ENCODE measurements around the gene HLA-B. TPM values are rescaled to one million over a fixed set of nuclear protein-coding genes. Genes with fewer than 3 reads are reported as not detected.

HLA-B gene
- total RNA-seq, 1 donor: 475 TPM

GRCh38 chr6:31368461-31368860 is 11.5 kb upstream of the HLA-B start:
- TF ChIP-seq, protein P1, sequence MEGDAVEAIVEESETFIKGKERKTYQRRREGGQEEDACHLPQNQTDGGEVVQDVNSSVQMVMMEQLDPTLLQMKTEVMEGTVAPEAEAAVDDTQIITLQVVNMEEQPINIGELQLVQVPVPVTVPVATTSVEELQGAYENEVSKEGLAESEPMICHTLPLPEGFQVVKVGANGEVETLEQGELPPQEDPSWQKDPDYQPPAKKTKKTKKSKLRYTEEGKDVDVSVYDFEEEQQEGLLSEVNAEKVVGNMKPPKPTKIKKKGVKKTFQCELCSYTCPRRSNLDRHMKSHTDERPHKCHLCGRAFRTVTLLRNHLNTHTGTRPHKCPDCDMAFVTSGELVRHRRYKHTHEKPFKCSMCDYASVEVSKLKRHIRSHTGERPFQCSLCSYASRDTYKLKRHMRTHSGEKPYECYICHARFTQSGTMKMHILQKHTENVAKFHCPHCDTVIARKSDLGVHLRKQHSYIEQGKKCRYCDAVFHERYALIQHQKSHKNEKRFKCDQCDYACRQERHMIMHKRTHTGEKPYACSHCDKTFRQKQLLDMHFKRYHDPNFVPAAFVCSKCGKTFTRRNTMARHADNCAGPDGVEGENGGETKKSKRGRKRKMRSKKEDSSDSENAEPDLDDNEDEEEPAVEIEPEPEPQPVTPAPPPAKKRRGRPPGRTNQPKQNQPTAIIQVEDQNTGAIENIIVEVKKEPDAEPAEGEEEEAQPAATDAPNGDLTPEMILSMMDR (IDR thresholded peaks at IDR 0.05; ENCODE audit: insufficient read depth, low read depth, low read length): no peak
- DNase-seq (ENCODE audit: low read depth): no peak

DNA sequence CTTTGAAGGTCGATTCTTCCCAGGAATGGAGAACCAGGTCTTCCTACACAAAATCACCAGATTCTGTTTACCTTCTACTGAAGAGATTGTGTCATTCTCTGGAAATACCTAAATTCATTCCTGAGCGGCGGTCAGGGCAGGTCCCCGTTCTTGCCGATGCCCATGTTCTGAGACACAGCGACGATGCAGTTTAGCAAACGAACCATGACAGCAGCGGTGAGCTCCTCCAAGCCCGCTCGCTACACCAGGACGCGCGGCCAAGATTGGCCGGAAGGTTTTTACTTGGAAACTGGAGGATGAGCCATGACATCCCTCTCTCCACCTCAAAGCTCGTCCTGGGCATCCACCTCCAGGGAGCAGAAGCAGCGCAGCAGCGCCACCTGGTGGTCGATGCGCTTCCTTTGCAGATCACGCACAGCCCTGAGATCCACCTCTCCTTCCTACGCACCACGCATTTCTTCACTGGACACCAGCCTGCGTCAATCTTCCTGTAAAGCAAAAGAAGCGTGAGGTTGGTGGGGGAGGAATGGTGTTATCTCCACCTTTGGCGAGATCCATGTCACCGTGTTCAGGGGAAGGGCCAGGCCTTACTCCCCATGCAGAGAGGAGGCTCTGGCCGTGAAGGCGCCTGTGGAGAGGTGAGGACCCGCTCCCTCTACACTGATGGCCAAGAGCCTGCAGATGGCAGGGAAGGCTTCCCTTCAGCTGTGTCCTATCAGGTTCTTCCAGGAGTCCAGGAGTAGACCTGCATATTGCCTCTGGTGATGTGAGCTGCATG is 9.9 kb upstream of the HLA-B start:
- TF ChIP-seq, protein P1 (IDR thresholded peaks at IDR 0.05; ENCODE audit: insufficient read depth, low read depth, low read length): peak; percentile 88
- H3K4me3 ChIP-seq (ENCODE audit: low read depth, low read length): no peak overlapping the region
- DNase-seq (ENCODE audit: low read depth): peak; percentile 89

More at GRCh38 chr6:31368461-31368860, 11.5 kb upstream of the HLA-B start:
- no peak overlapping the region for H3K4me3 ChIP-seq (ENCODE audit: low read depth, low read length)

DNA sequence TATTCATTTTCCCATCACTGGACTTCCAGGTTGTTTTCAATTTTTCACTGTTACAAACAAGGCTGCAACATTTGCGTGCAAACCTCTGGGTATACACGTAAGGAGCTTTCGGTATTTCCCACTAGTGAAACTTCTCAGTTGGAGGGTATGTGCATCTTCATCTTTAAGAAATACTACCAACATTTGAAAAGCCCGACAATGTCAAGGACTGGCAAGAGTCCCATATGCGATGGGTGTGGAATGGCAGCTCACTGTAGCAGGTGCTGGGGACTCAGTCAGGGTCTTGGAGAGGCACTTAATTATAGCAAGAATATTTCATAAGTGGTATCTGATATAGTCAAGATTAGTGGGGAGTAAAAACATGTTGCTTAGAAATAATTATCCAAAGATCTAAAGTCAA is 8.9 kb upstream of the HLA-B start:
- H3K4me3 ChIP-seq (ENCODE audit: low read depth, low read length): no peak overlapping the region
- TF ChIP-seq, protein P1 (IDR thresholded peaks at IDR 0.05; ENCODE audit: insufficient read depth, low read depth, low read length): no peak
- DNase-seq (ENCODE audit: low read depth): no peak

DNA sequence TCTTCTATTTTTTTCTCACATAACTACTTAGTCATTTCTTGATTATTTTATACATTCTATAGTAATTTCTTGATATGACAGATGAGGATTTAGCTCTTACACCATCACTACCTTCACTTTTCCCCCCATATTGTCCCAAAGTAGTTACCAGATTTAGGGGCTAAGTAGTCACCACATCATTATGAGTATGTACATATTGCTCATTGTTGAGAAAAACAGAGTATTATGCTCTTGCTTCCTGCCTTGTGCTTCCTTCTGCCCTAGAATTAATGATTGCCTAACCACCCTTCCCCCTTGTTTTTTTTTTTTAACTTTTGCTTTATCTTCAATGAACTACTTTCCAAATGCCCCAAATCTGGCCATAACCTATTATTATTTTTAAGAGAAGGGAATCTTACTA is 6.8 kb upstream of the HLA-B start:
- DNase-seq (ENCODE audit: low read depth): no peak
- no peak overlapping the region for H3K4me3 ChIP-seq (ENCODE audit: low read depth, low read length)
- TF ChIP-seq, protein P1 (IDR thresholded peaks at IDR 0.05; ENCODE audit: insufficient read depth, low read depth, low read length): no peak

DNA sequence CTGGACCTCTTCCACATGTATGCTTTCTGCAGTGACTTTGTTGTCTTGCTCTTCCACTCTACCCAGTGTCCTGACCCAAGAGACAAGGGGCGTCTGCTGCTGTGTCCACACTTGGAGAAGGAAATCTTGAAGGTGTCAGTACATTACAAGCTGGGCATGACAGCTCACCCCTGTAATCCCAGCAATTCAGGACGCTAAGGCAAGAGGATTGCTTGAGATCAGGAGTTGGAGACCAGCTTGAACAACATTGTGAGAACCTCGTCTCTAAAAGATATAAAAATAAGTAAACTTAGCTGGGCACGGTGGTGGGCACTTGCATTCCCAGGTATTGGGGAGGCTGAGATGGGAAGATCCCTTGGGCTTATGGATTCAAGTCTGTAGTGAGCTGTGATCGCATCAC is 5.8 kb upstream of the HLA-B start:
- DNase-seq (ENCODE audit: low read depth): no peak
- TF ChIP-seq, protein P1 (IDR thresholded peaks at IDR 0.05; ENCODE audit: insufficient read depth, low read depth, low read length): no peak
- no peak overlapping the region for H3K4me3 ChIP-seq (ENCODE audit: low read depth, low read length)

GRCh38 chr6:31359581-31359980 is 2.6 kb upstream of the HLA-B start:
- no peak for DNase-seq (ENCODE audit: low read depth)
- H3K4me3 ChIP-seq (ENCODE audit: low read depth, low read length): no peak overlapping the region
- TF ChIP-seq, protein P1 (IDR thresholded peaks at IDR 0.05; ENCODE audit: insufficient read depth, low read depth, low read length): no peak

GRCh38 chr6:31358302-31358701 is 1.3 kb upstream of the HLA-B start:
- no peak overlapping the region for H3K4me3 ChIP-seq (ENCODE audit: low read depth, low read length)
- no peak for DNase-seq (ENCODE audit: low read depth)

More at GRCh38 chr6:31358302-31358701, 1.3 kb upstream of the HLA-B start:
- TF ChIP-seq, protein P1 (IDR thresholded peaks at IDR 0.05; ENCODE audit: insufficient read depth, low read depth, low read length): no peak

All from fibroblast of villous mesenchyme (primary cell).